ENCODE data around the gene CRYBG3.

The CRYBG3 gene

GRCh38 chr3:97932387-97932801 lies 110.6 kb downstream of the CRYBG3 start:
- no peaks in the 10 kb centered on the region for H3K4me1 ChIP-seq (ENCODE audit: control insufficient read depth, insufficient read depth, low read length)
- H3K9me3 ChIP-seq (ENCODE audit: control insufficient read depth, insufficient read depth, low read depth, low read length), result no peaks in the 10 kb centered on the region
- no peak for TF ChIP-seq ZNF571 (tag by site-specific recombination; IDR thresholded peaks at IDR 0.05)
- TF ChIP-seq TRIM28 (IDR thresholded peaks at IDR 0.05; ENCODE audit: borderline replicate concordance, low read length), result no peak
- TF ChIP-seq MEIS1 (CRISPR knock-in tag; IDR thresholded peaks at IDR 0.05; ENCODE audit: borderline replicate concordance), result no peak
- no peak for TF ChIP-seq ZBTB10 (tag by site-specific recombination; IDR thresholded peaks at IDR 0.05)
- TF ChIP-seq ZNF707 (tag by site-specific recombination; IDR thresholded peaks at IDR 0.05), result no peak
- no peak for TF ChIP-seq ZNF701 (tag by site-specific recombination; IDR thresholded peaks at IDR 0.05)
- no peak for TF ChIP-seq BCL11A (tag by site-specific recombination; IDR thresholded peaks at IDR 0.05; ENCODE audit: low read depth)
- TF ChIP-seq ZNF624 (tag by site-specific recombination; IDR thresholded peaks at IDR 0.05), result no peak
- TF ChIP-seq REST (tag by site-specific recombination; IDR thresholded peaks at IDR 0.05), result no peak
- TF ChIP-seq HIC1 (tag by site-specific recombination; IDR thresholded peaks at IDR 0.05), result no peak
- peaks cover 0 to 20% of the 10 kb centered on the region in 2 experiments; a peak in 1 of 3 replicates for H3K36me3 ChIP-seq (ENCODE audit: control insufficient read depth in 2 of 2, insufficient read depth in 1 of 2, low read length in 2 of 2)
- no peak overlapping the region for H3K27ac ChIP-seq (ENCODE audit: extremely low read depth, low read depth, low read length)
- ChIA-PET CTCF (no interaction called here), POLR2A (no interaction called here)
- H3K4me3 ChIP-seq (ENCODE audit: low read depth, low read length), result no peak overlapping the region

GRCh38 chr3:97934980-97935695 lies 113.3 kb downstream of the CRYBG3 start:
- ChIA-PET CTCF (no interaction called here), POLR2A (no interaction called here)
- H3K4me1 ChIP-seq (ENCODE audit: control insufficient read depth, insufficient read depth, low read length), result no peaks in the 10 kb centered on the region
- H3K9me3 ChIP-seq (ENCODE audit: control insufficient read depth, insufficient read depth, low read depth, low read length), result no peaks in the 10 kb centered on the region
- no peak for TF ChIP-seq GLI2 (tag by site-specific recombination; IDR thresholded peaks at IDR 0.05; ENCODE audit: borderline replicate concordance, low read depth)
- no peak for TF ChIP-seq HOXD13 (CRISPR knock-in tag; IDR thresholded peaks at IDR 0.05; ENCODE audit: borderline replicate concordance)
- no peak for TF ChIP-seq ZNF324 (tag by site-specific recombination; IDR thresholded peaks at IDR 0.05)
- no peak for TF ChIP-seq ZNF654 (tag by site-specific recombination; IDR thresholded peaks at IDR 0.05; ENCODE audit: low read depth)
- TF ChIP-seq KLF10 (tag by site-specific recombination; IDR thresholded peaks at IDR 0.05), result no peak
- no peak for TF ChIP-seq ZNF23 (tag by site-specific recombination; IDR thresholded peaks at IDR 0.05; ENCODE audit: borderline replicate concordance)
- no peak for TF ChIP-seq ZNF169 (tag by site-specific recombination; IDR thresholded peaks at IDR 0.05)
- no peak for TF ChIP-seq SP2 (tag by site-specific recombination; IDR thresholded peaks at IDR 0.05)
- no peak for TF ChIP-seq ZNF658 (tag by site-specific recombination; IDR thresholded peaks at IDR 0.05)
- no peak for TF ChIP-seq TCF7L2 (IDR thresholded peaks at IDR 0.05; ENCODE audit: borderline replicate concordance, low read depth, low read length)
- no peak for TF ChIP-seq ZNF785 (tag by site-specific recombination; IDR thresholded peaks at IDR 0.05)
- TF ChIP-seq EGR2 (tag by site-specific recombination; IDR thresholded peaks at IDR 0.05; ENCODE audit: low read depth), result no peak
- no peak overlapping the region for H3K4me3 ChIP-seq (ENCODE audit: low read depth, low read length)
- H3K36me3 ChIP-seq (ENCODE audit: control insufficient read depth in 2 of 2, insufficient read depth in 1 of 2, low read length in 2 of 2), result peaks cover 0 to 33% of the 10 kb centered on the region in 2 experiments; a peak in 1 of 3 replicates
- H3K27ac ChIP-seq (ENCODE audit: extremely low read depth, low read depth, low read length), result no peak overlapping the region
